Lower lobe of right lung (tissue), 2 donors: ENCODE data around the gene OGFR. TPM values are rescaled to one million over a fixed set of nuclear protein-coding genes. Genes with fewer than 3 reads are reported as not detected.
A peak's percentile ranks its signal among the peaks of the same experiment; 100 is the strongest.

ENCODE experiments used
- ATAC-seq, 2 donors: fragments of 200-7000 bp; cut with Tn5 transposase; one replicate each; pipeline ENCODE4 v1.9.1; 2020 to 2022; ENCODE audit warnings: mild to moderate bottlenecking in 2 of 2, moderate library complexity in 2 of 2
- DNase-seq: peaks from one replicate; pipeline ENCODE4 v3.0.0-alpha.2; 2020
- H3K27ac ChIP-seq: fragments of 200-600 bp; one replicate; pipeline ENCODE4 v1.8.0; 2022
- H3K27me3 ChIP-seq: fragments of 200-600 bp; one replicate; pipeline ENCODE4 v1.8.0; 2022; ENCODE audit warnings: low read depth
- H3K36me3 ChIP-seq: fragments of 200-600 bp; one replicate; pipeline ENCODE4 v1.8.0; 2022; ENCODE audit warnings: mild to moderate bottlenecking
- H3K4me1 ChIP-seq: fragments of 200-600 bp; one replicate; pipeline ENCODE4 v1.8.0; 2022
- H3K4me3 ChIP-seq: fragments of 200-600 bp; one replicate; pipeline ENCODE4 v1.8.0; 2022; ENCODE audit warnings: mild to moderate bottlenecking
- H3K9me3 ChIP-seq: fragments of 200-600 bp; one replicate; pipeline ENCODE4 v1.8.0; 2022
- intact Hi-C: fragments of 100-400 bp; cut with DNase I; formaldehyde crosslinking; loops from one replicate; pipeline ENCODE4 v1.11.0; 2022
- total RNA-seq: library from RNA; stranded (reverse); fragmentation: NEBNext Ultra II Directional; extraction: Animal tissue kit (Norgen Biotek cat#: 25700); gene quantifications from one replicate; pipeline ENCODE4 v1.2.1, GENCODE V29; 2021
- TF ChIP-seq, protein P1 (sequence below): fragments of 200-600 bp; IDR thresholded peaks from one replicate; pipeline ENCODE4 v1.8.0; 2022; ENCODE audit warnings: antibody characterized with exemption, mild to moderate bottlenecking
- donor health status: DM: no; HTN: yes; CAD: no; lungs with severe emphysema.

Gene OGFR
- total RNA-seq, 1 donor from 2014 or later = 69.4 TPM

GRCh38 chr20:62772990-62773844 lies 31.4 kb upstream of the OGFR start:
- intact Hi-C loops = no loop called here
- Histone ChIP-seq H3K27me3 (peaks cover 4% of the 10 kb centered on the region), H3K9me3 (no peaks in the 10 kb centered on the region), H3K4me3 (no peak overlapping the region), H3K4me1 (peaks cover 4% of the 10 kb centered on the region), H3K27ac (no peak overlapping the region), H3K36me3 (no peaks in the 10 kb centered on the region)
- DNase-seq (no peak), ATAC-seq (no peak)
- TF ChIP-seq, protein P1, sequence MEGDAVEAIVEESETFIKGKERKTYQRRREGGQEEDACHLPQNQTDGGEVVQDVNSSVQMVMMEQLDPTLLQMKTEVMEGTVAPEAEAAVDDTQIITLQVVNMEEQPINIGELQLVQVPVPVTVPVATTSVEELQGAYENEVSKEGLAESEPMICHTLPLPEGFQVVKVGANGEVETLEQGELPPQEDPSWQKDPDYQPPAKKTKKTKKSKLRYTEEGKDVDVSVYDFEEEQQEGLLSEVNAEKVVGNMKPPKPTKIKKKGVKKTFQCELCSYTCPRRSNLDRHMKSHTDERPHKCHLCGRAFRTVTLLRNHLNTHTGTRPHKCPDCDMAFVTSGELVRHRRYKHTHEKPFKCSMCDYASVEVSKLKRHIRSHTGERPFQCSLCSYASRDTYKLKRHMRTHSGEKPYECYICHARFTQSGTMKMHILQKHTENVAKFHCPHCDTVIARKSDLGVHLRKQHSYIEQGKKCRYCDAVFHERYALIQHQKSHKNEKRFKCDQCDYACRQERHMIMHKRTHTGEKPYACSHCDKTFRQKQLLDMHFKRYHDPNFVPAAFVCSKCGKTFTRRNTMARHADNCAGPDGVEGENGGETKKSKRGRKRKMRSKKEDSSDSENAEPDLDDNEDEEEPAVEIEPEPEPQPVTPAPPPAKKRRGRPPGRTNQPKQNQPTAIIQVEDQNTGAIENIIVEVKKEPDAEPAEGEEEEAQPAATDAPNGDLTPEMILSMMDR = no peak

DNA sequence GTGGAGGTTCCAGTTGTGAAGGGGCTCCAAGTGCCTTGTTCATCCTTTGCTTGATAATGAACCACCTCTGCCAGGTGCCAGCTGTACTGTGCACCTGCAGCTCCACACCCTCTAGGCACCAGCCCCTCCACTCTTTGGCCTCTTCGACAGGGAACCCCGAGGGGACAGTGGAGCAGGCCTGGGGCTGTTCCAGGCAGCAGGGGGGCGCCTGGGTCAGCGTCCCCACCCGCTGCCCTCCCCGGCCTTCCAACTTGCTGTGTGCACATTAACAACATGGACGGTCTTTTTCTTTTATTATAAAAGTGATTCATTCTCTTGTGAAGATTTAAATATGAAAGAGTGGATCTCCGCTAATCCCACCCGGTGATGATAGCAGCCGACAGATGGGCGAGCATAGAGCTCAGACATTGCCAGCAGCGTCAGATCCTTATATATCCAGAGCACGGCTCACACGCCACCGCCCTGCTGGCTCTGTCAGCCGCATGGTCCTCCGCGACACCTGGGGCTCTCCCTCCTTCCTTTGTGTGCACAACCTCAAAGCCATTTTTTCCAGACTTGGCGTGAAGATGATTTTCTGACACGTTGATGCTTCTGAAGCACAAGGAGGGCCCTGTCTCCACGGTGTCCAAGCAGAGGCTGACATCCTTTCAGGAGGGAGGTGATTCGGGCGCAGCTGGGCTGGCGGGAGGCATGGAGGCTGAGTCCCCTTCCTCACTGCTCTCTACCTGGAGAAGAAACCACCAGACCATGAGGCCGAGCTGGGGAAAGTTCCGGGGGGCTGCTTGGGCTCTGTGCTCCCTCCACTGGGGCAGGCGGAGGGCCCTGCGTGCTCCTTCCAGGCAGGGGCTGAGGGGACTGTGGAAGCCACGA lies 30.6 kb upstream of the OGFR start:
- peaks cover 4% of the 10 kb centered on the region for H3K27me3 ChIP-seq
- ATAC-seq (no peak), DNase-seq (no peak)
- H3K4me1 ChIP-seq = peaks cover 4% of the 10 kb centered on the region
- no peaks in the 10 kb centered on the region for H3K9me3 ChIP-seq
- H3K27ac ChIP-seq = no peak overlapping the region
- H3K4me3 ChIP-seq = no peak overlapping the region
- TF ChIP-seq, protein P1 = no peak
- H3K36me3 ChIP-seq = no peaks in the 10 kb centered on the region
- intact Hi-C loops = no loop called here

DNA sequence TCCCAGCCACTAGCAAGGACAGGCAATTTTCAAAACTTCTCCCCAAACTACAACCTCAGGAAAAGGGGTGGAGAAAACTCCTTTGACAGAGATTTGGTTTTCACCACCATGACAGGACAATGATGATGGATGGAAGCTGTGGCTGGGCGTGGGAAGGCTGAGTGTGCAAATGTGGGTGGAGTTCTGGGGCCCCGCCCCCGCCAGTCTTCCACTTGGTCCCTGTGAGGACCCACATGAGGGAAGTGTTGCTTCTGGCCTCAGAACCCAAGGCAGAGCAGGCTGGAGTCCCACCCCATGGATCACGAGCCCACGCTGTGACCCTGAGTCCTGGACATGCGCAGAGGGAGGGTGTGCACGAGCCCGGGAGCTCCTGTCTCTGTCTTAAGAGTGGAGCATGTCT lies 29.9 kb upstream of the OGFR start:
- H3K36me3 ChIP-seq = no peaks in the 10 kb centered on the region
- no peak overlapping the region for H3K27ac ChIP-seq
- no peaks in the 10 kb centered on the region for H3K9me3 ChIP-seq
- DNase-seq (no peak), ATAC-seq (no peak)
- no peak overlapping the region for H3K4me3 ChIP-seq
- TF ChIP-seq, protein P1 = no peak
- H3K4me1 ChIP-seq = peaks cover 4% of the 10 kb centered on the region
- H3K27me3 ChIP-seq = peaks cover 1% of the 10 kb centered on the region
- intact Hi-C loops = no loop called here

DNA sequence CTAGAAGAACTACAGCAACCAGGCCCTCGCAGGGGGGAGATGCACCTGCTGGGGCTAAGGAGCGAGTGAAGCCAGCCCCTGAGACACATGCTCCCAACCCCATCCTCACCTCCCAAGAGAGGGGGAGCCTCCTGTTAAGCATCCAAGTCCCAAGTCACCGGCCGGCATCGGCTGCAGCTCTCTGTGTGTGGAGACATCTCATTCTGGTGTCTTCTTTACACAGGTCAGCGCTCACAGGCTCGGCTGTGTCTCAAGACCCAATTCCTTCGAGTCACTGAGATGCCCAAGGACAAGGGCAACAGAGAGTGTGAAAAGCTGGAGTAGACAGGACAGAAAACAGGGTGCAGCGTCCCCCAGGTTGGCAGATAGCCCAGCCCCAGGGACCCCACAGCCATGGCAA lies 29.4 kb upstream of the OGFR start:
- no peak for DNase-seq
- H3K27me3 ChIP-seq = no peaks in the 10 kb centered on the region
- H3K36me3 ChIP-seq = no peaks in the 10 kb centered on the region
- intact Hi-C loops = no loop called here
- no peak for ATAC-seq
- TF ChIP-seq, protein P1 = no peak
- peaks cover 4% of the 10 kb centered on the region for H3K4me1 ChIP-seq
- no peak overlapping the region for H3K4me3 ChIP-seq
- no peak overlapping the region for H3K27ac ChIP-seq
- no peaks in the 10 kb centered on the region for H3K9me3 ChIP-seq

- intact Hi-C loops = no loop called here
- DNase-seq (no peak), ATAC-seq (no peak)
- Histone ChIP-seq H3K4me1 (peaks cover 4% of the 10 kb centered on the region), H3K27me3 (no peaks in the 10 kb centered on the region), H3K27ac (peak overlapping the region; percentile 60), H3K9me3 (no peaks in the 10 kb centered on the region), H3K4me3 (no peak overlapping the region), H3K36me3 (no peaks in the 10 kb centered on the region)
- TF ChIP-seq, protein P1 = no peak
Measured at GRCh38 chr20:62776035-62776691, 28.5 kb upstream of the OGFR start.
